Loucy (cell line): ENCODE measurements around the gene PTPRN2.

Source experiments
- EZH2phosphoT487 ChIP-seq: fragments of 200-600 bp; IDR thresholded peaks from 2 replicates; pipeline ENCODE4 v1.6.1; 2018; ENCODE audit warnings: antibody characterized with exemption, mild to moderate bottlenecking, moderate library complexity, borderline replicate concordance
- TF ChIP-seq, protein P1 (sequence below): fragments of 200-600 bp; sonication (generic); conservative IDR thresholded peaks from 2 replicates; pipeline ENCODE4 v1.5.1; 2014; ENCODE audit warnings: mild to moderate bottlenecking, antibody characterized with exemption, low read length

GRCh38 chr7:158291998-158292397 lies 295.6 kb downstream of the PTPRN2 start:
- TF ChIP-seq, protein P1, sequence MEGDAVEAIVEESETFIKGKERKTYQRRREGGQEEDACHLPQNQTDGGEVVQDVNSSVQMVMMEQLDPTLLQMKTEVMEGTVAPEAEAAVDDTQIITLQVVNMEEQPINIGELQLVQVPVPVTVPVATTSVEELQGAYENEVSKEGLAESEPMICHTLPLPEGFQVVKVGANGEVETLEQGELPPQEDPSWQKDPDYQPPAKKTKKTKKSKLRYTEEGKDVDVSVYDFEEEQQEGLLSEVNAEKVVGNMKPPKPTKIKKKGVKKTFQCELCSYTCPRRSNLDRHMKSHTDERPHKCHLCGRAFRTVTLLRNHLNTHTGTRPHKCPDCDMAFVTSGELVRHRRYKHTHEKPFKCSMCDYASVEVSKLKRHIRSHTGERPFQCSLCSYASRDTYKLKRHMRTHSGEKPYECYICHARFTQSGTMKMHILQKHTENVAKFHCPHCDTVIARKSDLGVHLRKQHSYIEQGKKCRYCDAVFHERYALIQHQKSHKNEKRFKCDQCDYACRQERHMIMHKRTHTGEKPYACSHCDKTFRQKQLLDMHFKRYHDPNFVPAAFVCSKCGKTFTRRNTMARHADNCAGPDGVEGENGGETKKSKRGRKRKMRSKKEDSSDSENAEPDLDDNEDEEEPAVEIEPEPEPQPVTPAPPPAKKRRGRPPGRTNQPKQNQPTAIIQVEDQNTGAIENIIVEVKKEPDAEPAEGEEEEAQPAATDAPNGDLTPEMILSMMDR, result no peak
- TF ChIP-seq EZH2phosphoT487, result no peak
